Liver (tissue), 9 donors: ENCODE measurements around the gene FCHSD1. TPM values are rescaled to one million over a fixed set of nuclear protein-coding genes. Genes with fewer than 3 reads are reported as not detected.

Experiments
- DNase-seq: peaks from one replicate; pipeline ENCODE4 v3.0.0-alpha.2; 2017; ENCODE audit warnings: low spot score
- H3K27ac ChIP-seq, 2 donors: one replicate each; pipeline ENCODE4 v1.7.0; 2013; ENCODE audit warnings: inconsistent platforms in 2 of 2, low read length in 2 of 2, control low read depth in 1 of 2, low read depth in 1 of 2, mild to moderate bottlenecking in 1 of 2
- H3K27me3 ChIP-seq, 4 donors: one replicate each; pipeline versions ENCODE4 v1.6.1 to v1.7.0; 2013; ENCODE audit warnings: low read length in 3 of 4, inconsistent platforms in 1 of 4, mild to moderate bottlenecking in 1 of 4, moderate library complexity in 1 of 4; ENCODE audit not compliant: control insufficient read depth in 4 of 4, insufficient read depth in 4 of 4
- H3K36me3 ChIP-seq, 4 donors: one replicate each; pipeline versions ENCODE4 v1.6.1 to v1.7.0; 2013; ENCODE audit warnings: low read length in 3 of 4, mild to moderate bottlenecking in 3 of 4, low read depth in 1 of 4, moderate library complexity in 1 of 4; ENCODE audit not compliant: control insufficient read depth in 4 of 4, insufficient read depth in 3 of 4
- H3K4me1 ChIP-seq, 4 donors: one replicate each; pipeline versions ENCODE4 v1.6.1 to v1.7.0; 2013; ENCODE audit warnings: low read length in 3 of 4, mild to moderate bottlenecking in 3 of 4, moderate library complexity in 1 of 4; ENCODE audit not compliant: control insufficient read depth in 4 of 4, insufficient read depth in 4 of 4
- H3K4me3 ChIP-seq, 3 donors: one replicate each; pipeline versions ENCODE4 v1.6.1 to v1.7.0; 2013; ENCODE audit warnings: low read length in 3 of 3, control low read depth in 1 of 3, low read depth in 1 of 3, mild to moderate bottlenecking in 1 of 3
- H3K9ac ChIP-seq, 2 donors: one replicate each; pipeline ENCODE4 v1.7.0; 2013; ENCODE audit warnings: low read length in 2 of 2, mild to moderate bottlenecking in 2 of 2, moderate library complexity in 2 of 2, control low read depth in 1 of 2, low read depth in 1 of 2
- H3K9me3 ChIP-seq, 4 donors: one replicate each; pipeline versions ENCODE4 v1.6.1 to v1.7.0; 2013; ENCODE audit warnings: low read length in 3 of 4; ENCODE audit not compliant: control insufficient read depth in 4 of 4
- ATF3 ChIP-seq: IDR thresholded peaks from 2 replicates; pipeline ENCODE4 v1.6.1; 2016; ENCODE audit warnings: antibody characterized with exemption
- CTCF ChIP-seq: fragments of 150-350 bp; IDR thresholded peaks from 2 replicates; pipeline ENCODE4 v1.5.1; 2017; ENCODE audit warnings: improper control_type of control experiment, low read depth, low read length; ENCODE audit not compliant: missing input control
- EGR1 ChIP-seq, 2 donors: IDR thresholded peaks; 2 replicates each; pipeline ENCODE4 v1.6.1; 2016 to 2018; ENCODE audit warnings: antibody characterized with exemption in 2 of 2, low read depth in 2 of 2
- FOXA1 ChIP-seq: IDR thresholded peaks from 2 replicates; pipeline ENCODE4 v1.6.1; 2016; ENCODE audit warnings: antibody characterized with exemption
- FOXA2 ChIP-seq: IDR thresholded peaks from 2 replicates; pipeline ENCODE4 v1.6.1; 2016; ENCODE audit warnings: antibody characterized with exemption
- GABPA ChIP-seq, 2 donors: IDR thresholded peaks in 1 of 2; conservative IDR thresholded peaks in 1 of 2; 2 replicates each; pipeline ENCODE4 v1.6.1; 2016; ENCODE audit warnings: antibody characterized with exemption in 2 of 2, mild to moderate bottlenecking in 1 of 2, moderate library complexity in 1 of 2
- HNF4A ChIP-seq, 2 donors: conservative IDR thresholded peaks; 2 replicates each; pipeline ENCODE4 v1.6.1; 2016; ENCODE audit warnings: antibody characterized with exemption in 2 of 2, mild to moderate bottlenecking in 2 of 2
- HNF4G ChIP-seq: IDR thresholded peaks from 2 replicates; pipeline ENCODE4 v1.6.1; 2016; ENCODE audit warnings: antibody characterized with exemption
- JUND ChIP-seq, 2 donors: IDR thresholded peaks; 2 replicates each; pipeline ENCODE4 v1.6.1; 2016; ENCODE audit warnings: antibody characterized with exemption in 2 of 2
- NR2F2 ChIP-seq: IDR thresholded peaks from 2 replicates; pipeline ENCODE4 v1.6.1; 2016; ENCODE audit warnings: antibody characterized with exemption
- RAD21 ChIP-seq, 2 donors: IDR thresholded peaks; 2 replicates each; pipeline ENCODE4 v1.6.1; 2016; ENCODE audit warnings: antibody characterized with exemption in 2 of 2, mild to moderate bottlenecking in 2 of 2
- RXRA ChIP-seq, 2 donors: IDR thresholded peaks; 2 replicates each; pipeline ENCODE4 v1.6.1; 2017 to 2018; ENCODE audit warnings: antibody characterized with exemption in 2 of 2, mild to moderate bottlenecking in 1 of 2
- SP1 ChIP-seq: IDR thresholded peaks from 2 replicates; pipeline ENCODE4 v1.6.1; 2018; ENCODE audit warnings: antibody characterized with exemption, mild to moderate bottlenecking
- TAF1 ChIP-seq: conservative IDR thresholded peaks from 2 replicates; pipeline ENCODE4 v1.6.1; 2016; ENCODE audit warnings: antibody characterized with exemption, mild to moderate bottlenecking
- YY1 ChIP-seq: IDR thresholded peaks from 2 replicates; pipeline ENCODE4 v1.6.1; 2016; ENCODE audit warnings: antibody characterized with exemption, mild to moderate bottlenecking
- WGBS: extraction: QIAGEN DNeasy Blood & Tissue Kit; methylation state at CpG from one replicate; pipeline ENCODE4 v1.1.7; 2013; 5-methylcytosine and 5-hydroxymethylcytosine counted together
- polyA plus RNA-seq, 2 donors: library from polyadenylated mRNA; stranded (reverse) in 1 of 2; unstranded in 1 of 2; fragments of 200-250 nt in 1 of 2; fragments of >200 nt in 1 of 2; fragmentation: Nextera tagmentation in 1 of 2; extraction: Ambion mirVana in 1 of 2; gene quantifications; one replicate each; pipeline versions ENCODE4 v1.2.1 to v1.2.3, GENCODE V29; 2013 to 2015
- total RNA-seq, 2 donors: library from RNA; depleted of rRNA; stranded (reverse); fragments of >200 nt; gene quantifications; one replicate each; pipeline ENCODE4 v1.2.3, GENCODE V29; 2014
- TF ChIP-seq, protein P1 (sequence below): IDR thresholded peaks from 2 replicates; pipeline ENCODE4 v1.6.1; 2016; ENCODE audit warnings: antibody characterized with exemption, mild to moderate bottlenecking
- TF ChIP-seq, protein P2 (sequence below): IDR thresholded peaks from 2 replicates; pipeline ENCODE4 v1.6.1; 2016; ENCODE audit warnings: antibody characterized with exemption
- TF ChIP-seq, protein P3 (sequence below): IDR thresholded peaks from 2 replicates; pipeline ENCODE4 v1.6.1; 2016; ENCODE audit warnings: antibody characterized with exemption
- donor health status: healthy.
- donor health status: healthy.
- donor health status: healthy.
- donor health status: healthy.
- donor health status: healthy.

FCHSD1 gene
- total and polyA plus RNA-seq, 4 donors: 1.3 to 6.4 (median 2.2) TPM

DNA sequence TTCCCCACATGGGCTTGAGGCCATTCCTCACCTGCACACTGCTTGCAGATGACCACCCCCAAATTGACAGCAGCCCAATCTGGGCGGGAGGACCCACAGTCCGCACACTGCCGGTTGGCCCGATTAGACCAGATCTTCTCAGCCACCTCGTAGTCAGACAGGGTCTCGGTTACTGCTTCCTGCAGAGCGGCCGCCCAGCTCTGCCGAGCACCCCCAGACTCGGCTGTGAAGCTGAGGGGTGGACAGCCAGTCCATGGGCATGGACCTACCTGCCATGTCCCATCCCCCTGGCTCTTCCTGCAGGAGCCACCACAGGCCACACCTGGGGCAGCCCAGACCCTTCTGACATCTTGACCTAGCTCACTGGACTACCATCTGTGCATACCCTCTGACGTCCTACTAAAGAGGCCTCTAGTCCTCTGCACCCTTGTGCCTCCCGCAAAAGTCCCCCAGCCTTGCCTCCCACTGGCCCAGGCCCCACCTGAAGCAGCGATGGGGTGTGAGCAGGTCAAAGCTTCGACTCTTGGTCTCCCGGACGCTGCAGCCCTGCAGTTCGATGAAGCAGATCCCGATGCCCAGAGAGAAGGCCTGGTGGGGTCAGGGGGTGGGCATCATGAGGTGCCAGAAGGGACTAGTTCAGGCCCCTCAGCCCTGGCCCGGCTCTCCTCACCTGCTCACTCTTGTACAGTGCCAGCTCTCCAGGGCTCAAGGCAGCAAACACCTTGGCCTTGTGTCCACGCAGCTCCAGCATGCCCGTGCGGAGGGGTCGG lies 21.0 kb upstream of the FCHSD1 start:
- WGBS: 94% methylated on average over 23 of the region's 23 CpGs
- no peaks in the 10 kb centered on the region for H3K9me3 ChIP-seq
- no peak for DNase-seq
- TF ChIP-seq RAD21 (IDR thresholded peaks at IDR 0.05) (no peak), SP1 (no peak), CTCF (no peak), ATF3 (no peak), FOXA1 (no peak), HNF4G (no peak), NR2F2 (no peak), FOXA2 (no peak), HNF4A (conservative IDR thresholded peaks at IDR 0.05) (no peak), RXRA (IDR thresholded peaks at IDR 0.05) (no peak), EGR1 (IDR thresholded peaks at IDR 0.05; ENCODE audit: low read depth in 2 of 2) (no peak), JUND (IDR thresholded peaks at IDR 0.05) (no peak), YY1 (no peak), TAF1 (no peak), GABPA (IDR thresholded peaks at IDR 0.05 in 1 of 2, conservative IDR thresholded peaks at IDR 0.05 in 1 of 2) (no peak)
- TF ChIP-seq, protein P1, sequence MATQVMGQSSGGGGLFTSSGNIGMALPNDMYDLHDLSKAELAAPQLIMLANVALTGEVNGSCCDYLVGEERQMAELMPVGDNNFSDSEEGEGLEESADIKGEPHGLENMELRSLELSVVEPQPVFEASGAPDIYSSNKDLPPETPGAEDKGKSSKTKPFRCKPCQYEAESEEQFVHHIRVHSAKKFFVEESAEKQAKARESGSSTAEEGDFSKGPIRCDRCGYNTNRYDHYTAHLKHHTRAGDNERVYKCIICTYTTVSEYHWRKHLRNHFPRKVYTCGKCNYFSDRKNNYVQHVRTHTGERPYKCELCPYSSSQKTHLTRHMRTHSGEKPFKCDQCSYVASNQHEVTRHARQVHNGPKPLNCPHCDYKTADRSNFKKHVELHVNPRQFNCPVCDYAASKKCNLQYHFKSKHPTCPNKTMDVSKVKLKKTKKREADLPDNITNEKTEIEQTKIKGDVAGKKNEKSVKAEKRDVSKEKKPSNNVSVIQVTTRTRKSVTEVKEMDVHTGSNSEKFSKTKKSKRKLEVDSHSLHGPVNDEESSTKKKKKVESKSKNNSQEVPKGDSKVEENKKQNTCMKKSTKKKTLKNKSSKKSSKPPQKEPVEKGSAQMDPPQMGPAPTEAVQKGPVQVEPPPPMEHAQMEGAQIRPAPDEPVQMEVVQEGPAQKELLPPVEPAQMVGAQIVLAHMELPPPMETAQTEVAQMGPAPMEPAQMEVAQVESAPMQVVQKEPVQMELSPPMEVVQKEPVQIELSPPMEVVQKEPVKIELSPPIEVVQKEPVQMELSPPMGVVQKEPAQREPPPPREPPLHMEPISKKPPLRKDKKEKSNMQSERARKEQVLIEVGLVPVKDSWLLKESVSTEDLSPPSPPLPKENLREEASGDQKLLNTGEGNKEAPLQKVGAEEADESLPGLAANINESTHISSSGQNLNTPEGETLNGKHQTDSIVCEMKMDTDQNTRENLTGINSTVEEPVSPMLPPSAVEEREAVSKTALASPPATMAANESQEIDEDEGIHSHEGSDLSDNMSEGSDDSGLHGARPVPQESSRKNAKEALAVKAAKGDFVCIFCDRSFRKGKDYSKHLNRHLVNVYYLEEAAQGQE: no peak
- TF ChIP-seq, protein P2, sequence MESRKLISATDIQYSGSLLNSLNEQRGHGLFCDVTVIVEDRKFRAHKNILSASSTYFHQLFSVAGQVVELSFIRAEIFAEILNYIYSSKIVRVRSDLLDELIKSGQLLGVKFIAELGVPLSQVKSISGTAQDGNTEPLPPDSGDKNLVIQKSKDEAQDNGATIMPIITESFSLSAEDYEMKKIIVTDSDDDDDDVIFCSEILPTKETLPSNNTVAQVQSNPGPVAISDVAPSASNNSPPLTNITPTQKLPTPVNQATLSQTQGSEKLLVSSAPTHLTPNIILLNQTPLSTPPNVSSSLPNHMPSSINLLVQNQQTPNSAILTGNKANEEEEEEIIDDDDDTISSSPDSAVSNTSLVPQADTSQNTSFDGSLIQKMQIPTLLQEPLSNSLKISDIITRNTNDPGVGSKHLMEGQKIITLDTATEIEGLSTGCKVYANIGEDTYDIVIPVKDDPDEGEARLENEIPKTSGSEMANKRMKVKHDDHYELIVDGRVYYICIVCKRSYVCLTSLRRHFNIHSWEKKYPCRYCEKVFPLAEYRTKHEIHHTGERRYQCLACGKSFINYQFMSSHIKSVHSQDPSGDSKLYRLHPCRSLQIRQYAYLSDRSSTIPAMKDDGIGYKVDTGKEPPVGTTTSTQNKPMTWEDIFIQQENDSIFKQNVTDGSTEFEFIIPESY: no peak
- TF ChIP-seq, protein P3, sequence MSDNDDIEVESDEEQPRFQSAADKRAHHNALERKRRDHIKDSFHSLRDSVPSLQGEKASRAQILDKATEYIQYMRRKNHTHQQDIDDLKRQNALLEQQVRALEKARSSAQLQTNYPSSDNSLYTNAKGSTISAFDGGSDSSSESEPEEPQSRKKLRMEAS: no peak
- no peaks in the 10 kb centered on the region for H3K27me3 ChIP-seq
- H3K27ac ChIP-seq: no peak overlapping the region
- no peaks in the 10 kb centered on the region for H3K36me3 ChIP-seq
- H3K4me1 ChIP-seq: peaks cover 0 to 16% (median 12%) of the 10 kb centered on the region in 4 donors
- H3K4me3 ChIP-seq: no peak overlapping the region
- no peak overlapping the region for H3K9ac ChIP-seq
